ENCODE results near the gene NOB1.

Gene NOB1

DNA sequence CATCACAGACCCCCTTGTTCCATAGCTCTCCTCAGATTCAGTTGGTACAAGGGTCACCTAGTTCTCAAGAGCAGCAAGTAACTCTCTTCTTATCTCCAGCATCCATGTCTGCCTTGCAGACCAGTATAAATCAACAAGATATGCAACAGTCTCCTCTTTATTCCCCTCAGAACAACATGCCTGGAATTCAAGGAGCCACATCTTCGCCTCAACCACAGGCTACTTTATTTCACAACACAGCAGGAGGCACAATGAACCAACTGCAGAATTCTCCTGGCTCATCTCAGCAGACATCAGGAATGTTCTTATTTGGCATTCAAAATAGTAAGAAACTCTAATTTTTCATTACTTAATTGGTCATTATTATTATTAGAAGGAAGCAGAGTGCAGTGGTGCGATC, 60.8 kb downstream of the NOB1 start:
- Mint-ChIP-seq H3K36me3 (ENCODE audit: low read depth) (peaks cover 40% of the 10 kb centered on the region), H3K4me3 (no peak overlapping the region), H3K27ac (no peak overlapping the region), H3K9me3 (no peaks in the 10 kb centered on the region), H3K4me1 (ENCODE audit: low read depth) (peaks cover 21% of the 10 kb centered on the region), H3K27me3 (ENCODE audit: low read depth) (no peaks in the 10 kb centered on the region)

GRCh38 chr16:69691980-69692911, 62.5 kb downstream of the NOB1 start:
- Mint-ChIP-seq H3K9me3 (no peaks in the 10 kb centered on the region), H3K27me3 (ENCODE audit: low read depth) (no peaks in the 10 kb centered on the region), H3K36me3 (ENCODE audit: low read depth) (peaks cover 37% of the 10 kb centered on the region), H3K27ac (peak overlapping the region; percentile 68), H3K4me3 (no peak overlapping the region), H3K4me1 (ENCODE audit: low read depth) (peaks cover 21% of the 10 kb centered on the region)
